Measurements from ENCODE around the gene MAD1L1. TPM values are rescaled to one million over a fixed set of nuclear protein-coding genes. Genes with fewer than 3 reads are reported as not detected.

The MAD1L1 gene
- total RNA-seq, 2 experiments from 2014 or later, result 40.0 to 44.7 TPM

- Mint-ChIP-seq H3K27me3 (no peaks in the 10 kb centered on the region), H3K9me3 (no peaks in the 10 kb centered on the region), H3K4me3 (no peak overlapping the region), H3K4me1 (ENCODE audit: low read depth) (peaks cover 20% of the 10 kb centered on the region), H3K27ac (no peak overlapping the region), H3K36me3 (ENCODE audit: low read depth) (no peaks in the 10 kb centered on the region)
- ChIA-PET CTCF (no interaction called here), POLR2A (no interaction called here)
- DNase-seq (no peak), ATAC-seq (no peak)
- TF ChIP-seq, protein P1, sequence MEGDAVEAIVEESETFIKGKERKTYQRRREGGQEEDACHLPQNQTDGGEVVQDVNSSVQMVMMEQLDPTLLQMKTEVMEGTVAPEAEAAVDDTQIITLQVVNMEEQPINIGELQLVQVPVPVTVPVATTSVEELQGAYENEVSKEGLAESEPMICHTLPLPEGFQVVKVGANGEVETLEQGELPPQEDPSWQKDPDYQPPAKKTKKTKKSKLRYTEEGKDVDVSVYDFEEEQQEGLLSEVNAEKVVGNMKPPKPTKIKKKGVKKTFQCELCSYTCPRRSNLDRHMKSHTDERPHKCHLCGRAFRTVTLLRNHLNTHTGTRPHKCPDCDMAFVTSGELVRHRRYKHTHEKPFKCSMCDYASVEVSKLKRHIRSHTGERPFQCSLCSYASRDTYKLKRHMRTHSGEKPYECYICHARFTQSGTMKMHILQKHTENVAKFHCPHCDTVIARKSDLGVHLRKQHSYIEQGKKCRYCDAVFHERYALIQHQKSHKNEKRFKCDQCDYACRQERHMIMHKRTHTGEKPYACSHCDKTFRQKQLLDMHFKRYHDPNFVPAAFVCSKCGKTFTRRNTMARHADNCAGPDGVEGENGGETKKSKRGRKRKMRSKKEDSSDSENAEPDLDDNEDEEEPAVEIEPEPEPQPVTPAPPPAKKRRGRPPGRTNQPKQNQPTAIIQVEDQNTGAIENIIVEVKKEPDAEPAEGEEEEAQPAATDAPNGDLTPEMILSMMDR (IDR thresholded peaks at IDR 0.05), result no peak
- intact Hi-C loops (cut with micrococcal nuclease), result no loop called here
These were observed 417.7 kb downstream of the MAD1L1 start for GRCh38 chr7:1815051-1815481.

DNA sequence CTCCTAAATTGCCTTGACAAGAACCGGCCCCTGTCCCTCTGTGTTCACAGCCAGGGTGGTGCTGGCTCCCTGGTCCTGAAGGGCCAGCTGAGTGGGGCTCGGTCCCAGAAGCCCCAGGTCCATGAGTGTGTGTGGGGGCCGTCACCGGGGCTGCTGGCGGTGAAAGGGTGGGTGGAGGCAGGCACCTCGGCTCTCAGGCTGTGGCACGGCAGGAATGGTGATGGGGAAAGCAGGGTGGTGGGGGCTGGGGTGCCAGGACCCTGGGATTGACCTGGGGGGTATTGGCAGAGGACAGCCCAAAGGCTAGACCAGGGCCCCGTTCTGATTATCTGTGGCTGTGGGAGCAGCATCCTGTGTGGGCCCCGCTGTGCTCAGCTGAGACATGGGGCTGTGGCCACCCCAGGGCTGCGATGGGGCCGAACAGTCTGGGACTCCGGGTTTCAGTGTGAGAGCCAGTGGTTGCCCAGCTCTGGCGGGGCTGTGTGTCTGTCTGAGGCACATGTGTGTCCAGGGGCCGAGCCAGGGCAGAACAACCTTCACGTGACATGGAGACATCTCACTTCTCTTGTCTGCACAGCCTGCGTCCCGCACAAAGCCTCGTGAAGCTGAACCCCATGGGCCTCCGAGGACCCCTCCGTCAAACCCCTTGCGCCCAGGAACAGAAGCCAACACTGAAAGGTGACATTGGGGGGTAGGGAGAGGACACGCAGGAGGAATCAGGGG is 418.5 kb downstream of the MAD1L1 start:
- H3K36me3 Mint-ChIP-seq (ENCODE audit: low read depth), result no peaks in the 10 kb centered on the region
- no peak for DNase-seq
- H3K9me3 Mint-ChIP-seq, result no peaks in the 10 kb centered on the region
- H3K27me3 Mint-ChIP-seq, result no peaks in the 10 kb centered on the region
- no peak overlapping the region for H3K27ac Mint-ChIP-seq
- intact Hi-C loops (cut with micrococcal nuclease), result no loop called here
- H3K4me1 Mint-ChIP-seq (ENCODE audit: low read depth), result peaks cover 12% of the 10 kb centered on the region
- CTCF ChIA-PET, result interaction anchor here (0.9 kb wide), 1 partner anchor 253 kb away, joined by 3 read pairs; no protein-coding TSS in a partner anchor
- TF ChIP-seq, protein P1 (IDR thresholded peaks at IDR 0.05), result no peak
- no peak overlapping the region for H3K4me3 Mint-ChIP-seq
- ATAC-seq, result no peak
- POLR2A ChIA-PET, result interaction anchor here (0.7 kb wide), 1 partner anchor 12 kb away, joined by 3 read pairs; no protein-coding TSS in a partner anchor

DNA sequence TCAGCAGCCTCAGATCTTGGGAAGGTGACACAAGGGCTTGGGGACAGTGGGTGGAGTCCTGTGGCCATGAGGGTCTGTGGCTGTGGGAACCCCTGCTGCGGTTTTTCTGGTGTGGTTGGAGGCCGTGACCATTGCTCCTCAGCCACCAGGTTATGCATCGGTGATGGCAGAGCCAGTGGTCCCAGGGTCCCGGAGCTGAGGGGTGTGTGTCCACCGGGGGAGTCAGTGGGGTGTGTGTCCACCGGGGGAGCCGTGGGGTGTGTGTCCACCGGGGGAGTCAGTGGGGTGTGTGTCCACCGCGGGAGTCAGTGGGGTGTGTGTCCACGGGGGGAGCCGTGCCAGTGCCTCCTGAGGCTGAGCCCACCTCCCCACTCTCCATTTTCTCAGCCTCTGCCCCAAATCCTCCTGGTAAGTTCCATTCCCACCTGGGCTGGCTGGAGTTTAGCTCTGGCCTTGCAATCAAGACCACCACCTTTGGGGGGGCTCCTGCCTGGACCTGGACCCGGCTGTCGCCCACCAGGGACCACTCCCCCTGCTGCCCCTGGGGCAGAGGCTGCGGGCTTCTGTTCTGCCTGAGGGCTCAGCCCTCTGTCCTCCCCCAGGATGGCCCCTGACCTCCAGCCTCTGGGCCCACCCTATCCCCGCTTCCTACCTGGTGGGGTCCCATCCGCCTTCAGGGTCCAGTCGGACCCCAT is 419.2 kb downstream of the MAD1L1 start:
- Mint-ChIP-seq H3K9me3 (no peaks in the 10 kb centered on the region), H3K4me3 (no peak overlapping the region), H3K27me3 (no peaks in the 10 kb centered on the region), H3K27ac (no peak overlapping the region), H3K4me1 (ENCODE audit: low read depth) (peaks cover 5% of the 10 kb centered on the region), H3K36me3 (ENCODE audit: low read depth) (no peaks in the 10 kb centered on the region)
- ATAC-seq (no peak), DNase-seq (no peak)
- TF ChIP-seq, protein P1 (IDR thresholded peaks at IDR 0.05), result no peak
- ChIA-PET POLR2A (interaction anchor here (0.7 kb wide), 1 partner anchor 11 kb away, joined by 3 read pairs; no protein-coding TSS in a partner anchor), CTCF (interaction anchor here (0.9 kb wide), 1 partner anchor 254 kb away, joined by 3 read pairs; no protein-coding TSS in a partner anchor)
- intact Hi-C loops (cut with micrococcal nuclease), result no loop called here

- POLR2A ChIA-PET, result no interaction called here
- Mint-ChIP-seq H3K4me3 (no peak overlapping the region), H3K36me3 (ENCODE audit: low read depth) (no peaks in the 10 kb centered on the region), H3K27ac (no peak overlapping the region), H3K4me1 (ENCODE audit: low read depth) (peaks cover under 1% of the 10 kb centered on the region), H3K9me3 (no peaks in the 10 kb centered on the region), H3K27me3 (no peaks in the 10 kb centered on the region)
- DNase-seq (no peak), ATAC-seq (no peak)
- TF ChIP-seq, protein P1 (IDR thresholded peaks at IDR 0.05), result peak; percentile 39
- CTCF ChIA-PET, result no interaction called here
- intact Hi-C loops (cut with micrococcal nuclease), result no loop called here
These were observed 420.0 kb downstream of the MAD1L1 start for GRCh38 chr7:1812509-1813393.

Data from activated CD8-positive, alpha-beta T cell treated with anti-CD3 and anti-CD28 coated beads for 36 hours (primary cell).